Keratinocyte (primary cell): Measurements from ENCODE around the gene IGF2BP2.

Source experiments
- EZH2 ChIP-seq: IDR thresholded peaks from one replicate; pipeline ENCODE4 v1.6.1; 2012; ENCODE audit warnings: inconsistent platforms, mild to moderate bottlenecking, low read length, moderate library complexity
- TF ChIP-seq, protein P1 (sequence below), 3 experiments: IDR thresholded peaks in 1 of 3; conservative IDR thresholded peaks in 1 of 3; optimal IDR thresholded peaks in 1 of 3; 2 replicates in 2 of 3; 3 replicates in 1 of 3; pipeline versions ENCODE3 to v1.5.1; 2011; ENCODE audit warnings: low read length in 3 of 3, mild to moderate bottlenecking in 3 of 3, moderate library complexity in 2 of 3, control low read depth in 1 of 3, inconsistent platforms in 1 of 3; ENCODE audit not compliant: insufficient read depth in 2 of 3; ENCODE audit errors: extremely low read depth in 1 of 3

DNA sequence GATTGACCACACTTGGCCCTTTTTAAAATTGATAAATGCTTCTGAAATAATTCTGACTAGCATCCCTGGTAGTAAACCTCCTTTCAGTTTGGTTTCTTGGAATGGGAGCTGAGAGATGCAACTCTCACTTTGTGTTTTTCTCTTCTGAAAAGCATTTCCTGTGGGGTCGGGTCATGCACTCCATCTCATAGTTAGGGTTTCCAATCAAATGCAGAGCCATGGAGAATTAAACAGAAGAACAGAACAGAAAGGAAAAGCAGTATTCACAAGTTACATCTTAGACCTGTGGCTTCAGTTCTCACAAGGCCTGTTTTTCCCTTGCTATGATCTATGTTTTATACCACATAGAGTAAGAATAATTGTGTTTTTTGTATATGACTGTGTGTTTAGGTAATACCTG lies 199.1 kb downstream of the IGF2BP2 start:
- no peak for TF ChIP-seq EZH2
- TF ChIP-seq, protein P1, sequence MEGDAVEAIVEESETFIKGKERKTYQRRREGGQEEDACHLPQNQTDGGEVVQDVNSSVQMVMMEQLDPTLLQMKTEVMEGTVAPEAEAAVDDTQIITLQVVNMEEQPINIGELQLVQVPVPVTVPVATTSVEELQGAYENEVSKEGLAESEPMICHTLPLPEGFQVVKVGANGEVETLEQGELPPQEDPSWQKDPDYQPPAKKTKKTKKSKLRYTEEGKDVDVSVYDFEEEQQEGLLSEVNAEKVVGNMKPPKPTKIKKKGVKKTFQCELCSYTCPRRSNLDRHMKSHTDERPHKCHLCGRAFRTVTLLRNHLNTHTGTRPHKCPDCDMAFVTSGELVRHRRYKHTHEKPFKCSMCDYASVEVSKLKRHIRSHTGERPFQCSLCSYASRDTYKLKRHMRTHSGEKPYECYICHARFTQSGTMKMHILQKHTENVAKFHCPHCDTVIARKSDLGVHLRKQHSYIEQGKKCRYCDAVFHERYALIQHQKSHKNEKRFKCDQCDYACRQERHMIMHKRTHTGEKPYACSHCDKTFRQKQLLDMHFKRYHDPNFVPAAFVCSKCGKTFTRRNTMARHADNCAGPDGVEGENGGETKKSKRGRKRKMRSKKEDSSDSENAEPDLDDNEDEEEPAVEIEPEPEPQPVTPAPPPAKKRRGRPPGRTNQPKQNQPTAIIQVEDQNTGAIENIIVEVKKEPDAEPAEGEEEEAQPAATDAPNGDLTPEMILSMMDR (optimal IDR thresholded peaks at IDR 0.05 in 1 of 3, IDR thresholded peaks at IDR 0.05 in 1 of 3, conservative IDR thresholded peaks at IDR 0.05 in 1 of 3; ENCODE audit: extremely low read depth in 1 of 3, insufficient read depth in 2 of 3, low read length in 3 of 3) = no peak
